HAP-1 (cell line): ENCODE measurements around the gene NOX3.
"Not testable (repeated sequence)": the region's sequence is repeated elsewhere in the genome, so short reads cannot be mapped to it uniquely, and the experiment has no call there.

Experiments used
- DNase-seq, 2 experiments: peaks; one replicate each; pipeline ENCODE4 v3.0.0-alpha.2; 2016 to 2020; ENCODE audit warnings: low spot score in 2 of 2
- H3K27me3 ChIP-seq: fragments of 250-450 bp; sonication (Bioruptor Pico); 2 replicates; pipeline ENCODE4 v1.5.1; 2020; ENCODE audit warnings: low read depth, mild to moderate bottlenecking, moderate library complexity
- H3K36me3 ChIP-seq: fragments of 250-450 bp; sonication (Bioruptor Pico); replicated peaks from 2 replicates; pipeline ENCODE4 v1.5.1; 2020; ENCODE audit warnings: mild to moderate bottlenecking
- H3K4me1 ChIP-seq: fragments of 250-450 bp; sonication (Bioruptor Pico); 2 replicates; pipeline ENCODE4 v1.5.1; 2020; ENCODE audit warnings: mild to moderate bottlenecking
- H3K4me3 ChIP-seq: fragments of 250-450 bp; sonication (Bioruptor Pico); 2 replicates; pipeline ENCODE4 v1.5.1; 2020; ENCODE audit warnings: mild to moderate bottlenecking, moderate library complexity
- H3K9me3 ChIP-seq: fragments of 250-450 bp; sonication (Bioruptor Pico); 2 replicates; pipeline ENCODE4 v1.5.1; 2020; ENCODE audit warnings: mild to moderate bottlenecking, moderate library complexity
- in situ Hi-C: fragments of 300-500 bp; cut with MboI; formaldehyde crosslinking; loops from 3 replicates; pipeline ENCODE4 v1.14.3; 2020; ENCODE audit warnings: low sequenced_read_pairs, inconsistent platforms, mixed read lengths

The NOX3 gene

GRCh38 chr6:155455766-155456165 is at the start of gene NOX3:
Gene NOX3 (minus strand): TSS chr6:155455839. CDS start chr6:155455800, 39 bp downstream.
- in situ Hi-C loops: no loop called here
- no peak within 1 kb of the TSS for H3K4me3 ChIP-seq
- H3K9me3 ChIP-seq: no peaks in the 10 kb centered on the region
- no peaks in the 10 kb centered on the region for H3K4me1 ChIP-seq
- H3K27me3 ChIP-seq: no peaks in the 10 kb centered on the region
- no peak for DNase-seq
- no peaks in the 10 kb centered on the region for H3K36me3 ChIP-seq

GRCh38 chr6:155504848-155505607 is 49.4 kb upstream of the NOX3 start:
- H3K9me3 ChIP-seq: no peaks in the 10 kb centered on the region
- H3K4me1 ChIP-seq: no peaks in the 10 kb centered on the region
- DNase-seq: no peak
- H3K36me3 ChIP-seq: no peaks in the 10 kb centered on the region
- no peak overlapping the region for H3K4me3 ChIP-seq
- no peaks in the 10 kb centered on the region for H3K27me3 ChIP-seq
- in situ Hi-C loops: no loop called here

GRCh38 chr6:155502393-155502792 is 46.8 kb upstream of the NOX3 start:
- Histone ChIP-seq H3K4me3 (no peak overlapping the region), H3K27me3 (no peaks in the 10 kb centered on the region), H3K36me3 (no peaks in the 10 kb centered on the region), H3K4me1 (no peaks in the 10 kb centered on the region), H3K9me3 (no peaks in the 10 kb centered on the region)
- in situ Hi-C loops: no loop called here
- DNase-seq: no peak

DNA sequence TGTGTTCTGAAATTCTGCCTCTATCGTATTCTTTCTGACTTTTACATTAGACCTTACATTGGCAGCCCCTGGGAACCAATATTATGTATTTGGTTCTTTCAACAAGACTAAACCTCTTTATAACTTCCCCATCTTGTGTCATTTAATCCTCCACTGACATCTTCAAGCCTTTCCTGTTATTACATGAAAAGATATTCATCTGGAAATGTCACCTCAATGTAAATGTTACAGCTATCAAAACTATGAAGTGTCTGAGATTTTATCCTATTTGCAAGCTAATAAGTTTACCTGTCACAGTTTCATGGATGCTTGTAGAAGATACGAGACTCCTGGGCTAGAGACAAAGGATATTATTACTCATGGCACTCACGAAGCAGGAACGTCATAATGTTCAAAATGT is 43.9 kb upstream of the NOX3 start:
- in situ Hi-C loops: no loop called here

DNA sequence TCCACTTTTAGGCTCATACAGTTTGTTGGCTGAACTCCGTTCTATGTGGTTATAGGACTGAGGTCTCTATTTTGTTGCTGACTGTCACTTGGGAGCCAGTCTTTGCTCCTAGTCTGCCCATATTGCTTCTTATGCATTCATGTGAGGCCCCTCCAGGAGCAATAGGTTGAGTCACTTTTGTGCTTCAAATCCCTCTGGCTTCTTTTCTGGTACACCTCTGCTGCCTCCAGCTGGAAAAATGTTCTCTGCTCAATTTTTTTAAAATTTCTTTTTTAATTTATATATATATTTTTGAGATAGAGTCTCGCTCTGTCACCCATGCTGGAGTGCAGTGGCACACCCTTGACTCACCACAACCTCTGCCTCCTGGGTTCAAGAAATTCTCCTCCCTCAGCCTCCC is 42.7 kb upstream of the NOX3 start:
- Histone ChIP-seq H3K36me3 (no peaks in the 10 kb centered on the region), H3K9me3 (no peaks in the 10 kb centered on the region), H3K27me3 (no peaks in the 10 kb centered on the region), H3K4me3 (no peak overlapping the region), H3K4me1 (peaks cover 2% of the 10 kb centered on the region)
- DNase-seq: no peak
- in situ Hi-C loops: no loop called here

More for the DNA sequence above, 43.9 kb upstream of the NOX3 start:
- no peaks in the 10 kb centered on the region for H3K36me3 ChIP-seq
- no peaks in the 10 kb centered on the region for H3K4me1 ChIP-seq
- DNase-seq: no peak
- H3K4me3 ChIP-seq: no peak overlapping the region
- no peaks in the 10 kb centered on the region for H3K27me3 ChIP-seq
- no peaks in the 10 kb centered on the region for H3K9me3 ChIP-seq

DNA sequence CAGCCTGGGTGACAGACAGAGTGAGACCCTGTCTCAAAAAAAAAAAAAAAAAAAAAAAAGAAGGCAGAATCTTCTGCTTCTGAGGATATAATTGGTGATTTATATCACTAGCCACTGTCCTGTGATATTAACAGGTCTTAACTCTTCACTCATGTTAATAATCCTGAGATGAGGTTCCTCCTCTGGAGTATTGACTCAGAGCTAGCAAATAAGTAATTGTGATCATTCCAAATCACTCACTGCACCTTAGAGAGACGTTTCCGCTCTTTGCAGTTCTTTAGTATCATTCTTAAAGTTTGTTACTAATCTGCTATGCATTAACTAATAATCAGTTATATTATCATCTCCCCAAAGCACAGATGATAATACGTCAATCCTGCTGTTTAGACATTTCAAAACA is 41.6 kb upstream of the NOX3 start:
- H3K4me1 ChIP-seq: peaks cover 12% of the 10 kb centered on the region
- H3K9me3 ChIP-seq: no peaks in the 10 kb centered on the region
- DNase-seq: no peak
- in situ Hi-C loops: no loop called here
- H3K4me3 ChIP-seq: no peak overlapping the region
- H3K27me3 ChIP-seq: no peaks in the 10 kb centered on the region
- H3K36me3 ChIP-seq: no peaks in the 10 kb centered on the region

- peaks cover 17% of the 10 kb centered on the region for H3K4me1 ChIP-seq
- no peaks in the 10 kb centered on the region for H3K36me3 ChIP-seq
- no peak overlapping the region for H3K4me3 ChIP-seq
- no peaks in the 10 kb centered on the region for H3K9me3 ChIP-seq
- H3K27me3 ChIP-seq: no peaks in the 10 kb centered on the region
- in situ Hi-C loops: no loop called here
- peak in 1 of 2 experiments; percentile 32 for DNase-seq
These were observed 39.6 kb upstream of the NOX3 start for GRCh38 chr6:155495011-155495768.

- no peak overlapping the region for H3K4me3 ChIP-seq
These were observed 38.1 kb upstream of the NOX3 start for GRCh38 chr6:155493694-155494143.

GRCh38 chr6:155493026-155493693 is 37.5 kb upstream of the NOX3 start:
- DNase-seq: no peak
- Histone ChIP-seq H3K27me3 (no peaks in the 10 kb centered on the region), H3K9me3 (no peaks in the 10 kb centered on the region), H3K4me1 (peaks cover 17% of the 10 kb centered on the region), H3K4me3 (no peak overlapping the region), H3K36me3 (no peaks in the 10 kb centered on the region)
- in situ Hi-C loops: no loop called here

More at GRCh38 chr6:155493694-155494143, 38.1 kb upstream of the NOX3 start:
- in situ Hi-C loops: no loop called here
- Histone ChIP-seq H3K4me1 (peaks cover 17% of the 10 kb centered on the region), H3K27me3 (no peaks in the 10 kb centered on the region), H3K36me3 (no peaks in the 10 kb centered on the region), H3K9me3 (no peaks in the 10 kb centered on the region)
- DNase-seq: peak; percentile 48 to 69

DNA sequence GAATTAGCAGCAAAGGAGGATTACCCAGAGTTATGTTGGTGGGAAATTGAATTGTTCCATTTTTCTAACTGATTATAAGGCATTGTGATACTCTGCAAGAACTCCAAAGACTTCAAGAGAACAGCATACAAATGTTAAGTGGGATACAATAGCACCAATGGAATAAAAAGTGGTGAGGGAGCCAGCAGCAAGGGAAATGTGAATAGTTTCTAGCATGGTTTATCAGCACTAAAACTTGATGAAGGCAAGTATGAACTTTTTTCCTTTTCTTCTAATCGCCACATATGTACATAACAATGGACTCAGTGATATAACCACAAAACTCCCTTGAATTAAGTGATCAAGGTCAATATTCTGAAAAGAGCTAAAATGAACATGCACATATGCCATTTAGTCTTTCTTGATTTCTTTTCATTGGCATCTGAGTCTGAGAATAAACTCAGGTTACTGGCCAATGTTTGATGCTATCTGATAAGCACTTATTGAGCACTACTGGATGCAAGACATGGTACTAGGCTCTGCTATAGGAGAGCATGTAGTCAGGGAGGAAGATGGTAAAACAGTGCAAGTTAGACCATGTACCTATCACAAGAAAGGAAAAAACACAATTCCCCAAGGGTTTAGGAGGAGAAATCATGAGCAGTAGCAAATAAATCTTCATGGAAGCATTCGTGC is 36.6 kb upstream of the NOX3 start:
- Histone ChIP-seq H3K9me3 (no peaks in the 10 kb centered on the region), H3K36me3 (no peaks in the 10 kb centered on the region), H3K27me3 (no peaks in the 10 kb centered on the region), H3K4me3 (no peak overlapping the region), H3K4me1 (peaks cover 17% of the 10 kb centered on the region)
- DNase-seq: peak; percentile 26 to 96
- in situ Hi-C loops: no loop called here

DNA sequence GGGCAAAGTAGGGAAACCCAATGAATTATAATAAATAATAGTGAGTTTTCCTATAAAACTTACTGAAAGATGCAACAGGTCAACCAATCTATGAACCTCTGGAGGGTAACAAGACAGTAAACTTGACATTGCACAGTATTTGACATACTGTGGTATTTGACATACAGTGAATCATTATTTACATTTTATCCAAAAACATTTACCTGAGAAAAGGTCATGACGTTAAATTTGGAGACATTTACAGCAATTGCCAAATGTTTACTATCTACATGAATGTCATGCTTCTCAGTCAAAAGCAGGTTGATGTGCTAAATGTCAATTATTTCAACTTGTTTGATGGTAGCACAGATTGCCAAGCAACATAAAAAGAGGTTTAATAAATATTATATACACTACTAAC is 35.8 kb upstream of the NOX3 start:
- in situ Hi-C loops: no loop called here
- Histone ChIP-seq H3K4me1 (peaks cover 17% of the 10 kb centered on the region), H3K4me3 (no peak overlapping the region), H3K9me3 (no peaks in the 10 kb centered on the region), H3K27me3 (no peaks in the 10 kb centered on the region), H3K36me3 (no peaks in the 10 kb centered on the region)
- no peak for DNase-seq

DNA sequence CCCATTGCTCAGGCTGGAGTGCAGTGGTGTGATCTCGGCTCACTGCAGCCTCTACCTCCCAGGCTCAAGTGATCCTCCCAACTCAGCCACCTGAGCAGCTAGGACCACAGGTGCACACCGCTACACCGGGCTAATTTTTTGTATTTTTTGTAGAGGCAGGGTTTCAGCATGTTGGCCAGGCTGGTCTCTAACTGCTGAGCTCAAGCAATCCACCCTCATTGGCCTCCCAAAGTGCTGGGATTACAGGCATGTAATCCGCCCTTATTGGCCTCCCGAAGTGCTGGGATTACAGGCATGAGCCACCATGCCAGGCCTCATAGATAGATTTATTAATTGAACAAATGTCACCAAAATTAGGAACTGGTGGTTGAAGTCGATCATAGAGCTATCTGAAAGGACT is 32.6 kb upstream of the NOX3 start:
- DNase-seq, in situ Hi-C loops, H3K9me3 ChIP-seq, H3K27me3 ChIP-seq, H3K4me3 ChIP-seq, H3K36me3 ChIP-seq: not testable (repeated sequence)
- peaks cover 14% of the 10 kb centered on the region for H3K4me1 ChIP-seq

- H3K4me3 ChIP-seq: no peak overlapping the region
- peaks cover 7% of the 10 kb centered on the region for H3K4me1 ChIP-seq
- no peaks in the 10 kb centered on the region for H3K27me3 ChIP-seq
- no peaks in the 10 kb centered on the region for H3K36me3 ChIP-seq
- in situ Hi-C loops: no loop called here
- no peak for DNase-seq
- no peaks in the 10 kb centered on the region for H3K9me3 ChIP-seq
These were observed 31.9 kb upstream of the NOX3 start for GRCh38 chr6:155487371-155488130.
